Keratinocyte (primary cell): ENCODE measurements around the gene APBB1.
A peak's percentile ranks its signal among the peaks of the same experiment; 100 is the strongest.

Experiments used
- EZH2 ChIP-seq: IDR thresholded peaks from one replicate; pipeline ENCODE4 v1.6.1; 2012; ENCODE audit warnings: inconsistent platforms, mild to moderate bottlenecking, low read length, moderate library complexity
- TF ChIP-seq, protein P1 (sequence below), 3 experiments: IDR thresholded peaks in 1 of 3; conservative IDR thresholded peaks in 1 of 3; optimal IDR thresholded peaks in 1 of 3; 2 replicates in 2 of 3; 3 replicates in 1 of 3; pipeline versions ENCODE3 to v1.5.1; 2011; ENCODE audit warnings: low read length in 3 of 3, mild to moderate bottlenecking in 3 of 3, moderate library complexity in 2 of 3, control low read depth in 1 of 3, inconsistent platforms in 1 of 3; ENCODE audit not compliant: insufficient read depth in 2 of 3; ENCODE audit errors: extremely low read depth in 1 of 3

DNA sequence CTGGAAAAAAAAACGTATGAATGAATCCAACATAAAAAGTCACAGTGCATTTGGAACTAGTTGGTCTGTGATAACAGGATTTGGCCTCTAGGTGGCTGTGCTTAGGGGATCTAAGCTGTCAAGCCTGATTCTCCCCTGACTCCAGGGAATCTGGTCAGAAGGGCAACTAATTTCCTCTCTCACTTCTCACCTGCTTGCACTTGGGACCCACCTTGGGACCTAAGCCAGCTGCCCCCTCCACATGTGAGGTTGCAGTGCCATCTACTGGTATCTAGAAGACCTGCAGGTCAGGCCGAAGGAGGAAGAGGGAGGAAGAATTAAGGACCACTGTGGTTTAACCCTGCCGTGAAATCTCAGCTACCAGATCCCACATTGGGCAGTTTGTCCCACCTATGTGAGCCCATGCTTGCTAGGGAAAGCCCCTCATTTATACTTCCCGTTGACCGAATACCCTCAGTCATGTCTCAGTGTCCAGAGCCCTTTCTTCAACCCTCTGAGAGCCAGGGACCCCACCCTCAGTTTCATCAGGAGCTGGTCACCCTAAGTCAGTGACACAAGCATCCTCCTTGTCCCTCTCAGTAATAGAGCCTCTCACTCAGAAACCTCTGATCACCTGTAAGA lies 65.4 kb downstream of the APBB1 start:
- TF ChIP-seq, protein P1, sequence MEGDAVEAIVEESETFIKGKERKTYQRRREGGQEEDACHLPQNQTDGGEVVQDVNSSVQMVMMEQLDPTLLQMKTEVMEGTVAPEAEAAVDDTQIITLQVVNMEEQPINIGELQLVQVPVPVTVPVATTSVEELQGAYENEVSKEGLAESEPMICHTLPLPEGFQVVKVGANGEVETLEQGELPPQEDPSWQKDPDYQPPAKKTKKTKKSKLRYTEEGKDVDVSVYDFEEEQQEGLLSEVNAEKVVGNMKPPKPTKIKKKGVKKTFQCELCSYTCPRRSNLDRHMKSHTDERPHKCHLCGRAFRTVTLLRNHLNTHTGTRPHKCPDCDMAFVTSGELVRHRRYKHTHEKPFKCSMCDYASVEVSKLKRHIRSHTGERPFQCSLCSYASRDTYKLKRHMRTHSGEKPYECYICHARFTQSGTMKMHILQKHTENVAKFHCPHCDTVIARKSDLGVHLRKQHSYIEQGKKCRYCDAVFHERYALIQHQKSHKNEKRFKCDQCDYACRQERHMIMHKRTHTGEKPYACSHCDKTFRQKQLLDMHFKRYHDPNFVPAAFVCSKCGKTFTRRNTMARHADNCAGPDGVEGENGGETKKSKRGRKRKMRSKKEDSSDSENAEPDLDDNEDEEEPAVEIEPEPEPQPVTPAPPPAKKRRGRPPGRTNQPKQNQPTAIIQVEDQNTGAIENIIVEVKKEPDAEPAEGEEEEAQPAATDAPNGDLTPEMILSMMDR (optimal IDR thresholded peaks at IDR 0.05 in 1 of 3, IDR thresholded peaks at IDR 0.05 in 1 of 3, conservative IDR thresholded peaks at IDR 0.05 in 1 of 3; ENCODE audit: extremely low read depth in 1 of 3, insufficient read depth in 2 of 3, low read length in 3 of 3) = peak; percentile 93 to 99 (median 94)
- no peak for TF ChIP-seq EZH2
